ENCODE results near the gene FNBP1.
A peak's percentile ranks its signal among the peaks of the same experiment; 100 is the strongest.

The FNBP1 gene

DNA sequence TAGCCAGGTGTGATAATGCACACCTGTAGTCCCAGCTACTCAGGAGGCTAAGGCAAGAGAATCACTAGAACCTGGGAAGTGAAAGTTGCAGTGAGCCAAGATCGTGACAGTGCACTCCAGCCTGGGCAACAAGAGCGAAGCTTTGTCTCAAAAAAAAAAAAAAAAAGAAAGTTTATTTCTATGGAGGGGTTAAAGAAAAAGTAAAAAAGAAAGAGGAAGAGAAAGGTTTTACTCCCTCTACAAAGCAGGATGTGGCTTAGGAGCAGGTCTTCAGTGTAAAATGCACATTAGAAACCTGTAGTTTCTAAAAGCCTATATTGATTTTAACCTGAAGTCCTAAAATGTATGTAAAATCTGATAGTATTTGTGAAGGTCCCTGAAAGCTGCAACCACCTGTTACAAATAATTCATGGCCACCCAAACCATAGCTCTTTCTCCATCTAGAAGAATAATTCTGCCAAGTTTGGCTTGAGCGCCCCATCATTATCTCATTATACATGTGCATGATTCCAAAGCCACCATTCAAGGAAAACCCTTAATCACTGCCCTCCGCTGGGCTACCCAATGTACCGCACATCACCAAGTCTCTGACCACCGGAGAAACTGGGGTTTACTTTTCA is 3.4 kb downstream of the FNBP1 start:
- FAIRE-seq (no peak), DNase-seq (ENCODE audit: insufficient read length, low spot score) (no peak)
- TF ChIP-seq, protein P1, sequence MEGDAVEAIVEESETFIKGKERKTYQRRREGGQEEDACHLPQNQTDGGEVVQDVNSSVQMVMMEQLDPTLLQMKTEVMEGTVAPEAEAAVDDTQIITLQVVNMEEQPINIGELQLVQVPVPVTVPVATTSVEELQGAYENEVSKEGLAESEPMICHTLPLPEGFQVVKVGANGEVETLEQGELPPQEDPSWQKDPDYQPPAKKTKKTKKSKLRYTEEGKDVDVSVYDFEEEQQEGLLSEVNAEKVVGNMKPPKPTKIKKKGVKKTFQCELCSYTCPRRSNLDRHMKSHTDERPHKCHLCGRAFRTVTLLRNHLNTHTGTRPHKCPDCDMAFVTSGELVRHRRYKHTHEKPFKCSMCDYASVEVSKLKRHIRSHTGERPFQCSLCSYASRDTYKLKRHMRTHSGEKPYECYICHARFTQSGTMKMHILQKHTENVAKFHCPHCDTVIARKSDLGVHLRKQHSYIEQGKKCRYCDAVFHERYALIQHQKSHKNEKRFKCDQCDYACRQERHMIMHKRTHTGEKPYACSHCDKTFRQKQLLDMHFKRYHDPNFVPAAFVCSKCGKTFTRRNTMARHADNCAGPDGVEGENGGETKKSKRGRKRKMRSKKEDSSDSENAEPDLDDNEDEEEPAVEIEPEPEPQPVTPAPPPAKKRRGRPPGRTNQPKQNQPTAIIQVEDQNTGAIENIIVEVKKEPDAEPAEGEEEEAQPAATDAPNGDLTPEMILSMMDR (IDR thresholded peaks at IDR 0.05; ENCODE audit: insufficient read depth, missing control alignments): peak; percentile 7

DNA sequence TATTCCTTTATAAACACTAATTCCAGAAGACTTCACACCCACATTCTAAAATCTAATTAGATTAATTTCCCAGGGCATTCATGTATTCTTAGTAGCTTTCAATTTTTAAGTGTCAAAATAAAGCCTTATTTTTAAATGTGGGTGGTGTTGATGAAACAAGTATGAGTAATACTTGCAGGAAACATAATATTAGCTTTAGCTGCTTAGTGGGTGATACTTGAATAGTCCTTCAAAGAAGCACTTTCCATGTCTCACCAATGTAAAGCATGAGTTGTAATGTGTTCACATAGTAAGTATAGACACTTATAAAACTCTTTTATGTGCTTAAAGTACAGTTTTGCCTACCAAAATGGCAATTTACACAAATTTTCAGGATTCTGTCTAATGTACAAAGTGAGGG is 6.9 kb downstream of the FNBP1 start:
- DNase-seq (ENCODE audit: insufficient read length, low spot score) (no peak), FAIRE-seq (no peak)
- TF ChIP-seq, protein P1 (IDR thresholded peaks at IDR 0.05; ENCODE audit: insufficient read depth, missing control alignments): no peak

DNA sequence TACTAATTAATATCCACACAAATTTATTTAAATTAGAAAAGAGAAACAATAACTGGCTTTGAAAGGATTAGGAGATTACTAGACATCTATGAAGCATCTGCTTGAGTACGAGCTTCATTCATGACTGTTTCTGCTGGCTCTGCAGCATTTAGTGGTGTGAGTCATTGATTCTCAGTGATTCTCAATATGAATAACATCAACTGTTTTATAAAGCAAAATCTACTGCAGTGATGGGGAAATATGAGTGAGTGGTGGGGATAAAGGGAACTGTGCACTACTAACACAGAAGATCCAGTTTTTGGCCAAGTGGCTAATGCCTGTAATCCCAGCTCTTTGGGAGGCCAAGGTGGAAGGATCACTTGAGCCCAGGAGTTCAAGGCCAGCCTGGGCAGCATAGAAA is 8.4 kb downstream of the FNBP1 start:
- DNase-seq (ENCODE audit: insufficient read length, low spot score) (no peak), FAIRE-seq (no peak)
- TF ChIP-seq, protein P1 (IDR thresholded peaks at IDR 0.05; ENCODE audit: insufficient read depth, missing control alignments): no peak

DNA sequence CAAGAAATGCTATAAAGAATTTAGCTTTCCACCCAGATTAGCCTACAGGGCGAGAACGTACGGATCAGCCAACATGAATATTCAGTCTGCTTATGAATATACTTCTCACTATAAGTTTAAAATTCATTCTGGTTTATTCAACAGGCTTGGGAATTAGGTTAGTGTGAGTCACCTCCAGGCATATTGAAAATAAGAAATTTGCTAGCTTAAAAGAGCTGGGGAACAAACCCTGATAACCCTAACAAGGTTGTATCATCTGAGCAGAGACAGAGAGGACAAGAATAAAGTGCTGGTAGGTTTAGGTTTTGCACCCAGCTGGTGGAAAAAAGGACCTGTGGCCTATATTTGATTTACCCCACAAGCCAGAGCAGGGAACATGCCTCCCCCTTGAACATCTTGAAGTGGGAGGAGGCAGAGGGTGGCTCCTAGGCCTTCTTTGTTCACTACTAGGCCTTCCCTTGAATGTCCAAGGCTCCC is 12.3 kb downstream of the FNBP1 start:
- no peak for FAIRE-seq
- DNase-seq (ENCODE audit: insufficient read length, low spot score): no peak
- TF ChIP-seq, protein P1 (IDR thresholded peaks at IDR 0.05; ENCODE audit: insufficient read depth, missing control alignments): no peak

DNA sequence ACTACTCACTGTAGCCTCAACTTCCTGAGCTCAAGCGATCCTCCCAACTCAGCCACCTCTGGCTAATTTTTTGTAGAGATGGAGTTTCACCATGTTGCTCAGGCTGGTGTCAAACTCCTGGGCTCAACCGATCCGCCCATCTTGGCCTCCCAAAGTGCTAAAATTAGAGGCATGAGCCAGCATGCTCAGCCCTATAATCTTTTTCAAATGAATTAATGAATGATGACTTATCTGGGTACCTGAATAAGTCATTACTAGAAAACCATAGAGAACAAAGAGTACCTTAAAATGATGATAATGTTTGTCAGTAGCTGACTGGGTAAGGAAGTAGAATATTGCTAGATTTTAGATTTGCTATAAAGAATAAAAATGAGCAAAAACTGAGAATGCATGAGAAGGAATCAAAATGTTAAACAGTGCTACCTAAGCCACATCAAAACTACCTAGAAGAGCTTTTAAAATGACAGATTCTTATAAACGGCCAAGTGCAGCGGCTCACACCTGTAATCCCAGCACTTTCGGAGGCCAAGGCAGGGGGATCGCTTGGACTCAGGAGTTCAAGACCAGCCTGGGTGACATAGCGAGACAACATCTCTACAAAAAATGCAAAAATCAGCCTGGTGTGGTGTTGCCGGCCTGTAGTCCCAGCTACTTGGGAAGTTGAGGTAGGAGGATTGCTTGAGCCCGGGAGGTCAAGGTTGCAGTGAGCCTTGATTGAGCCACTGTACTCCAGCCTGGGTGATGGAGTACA is 13.6 kb downstream of the FNBP1 start:
- FAIRE-seq (no peak), DNase-seq (ENCODE audit: insufficient read length, low spot score) (no peak)
- TF ChIP-seq, protein P1 (IDR thresholded peaks at IDR 0.05; ENCODE audit: insufficient read depth, missing control alignments): no peak

DNA sequence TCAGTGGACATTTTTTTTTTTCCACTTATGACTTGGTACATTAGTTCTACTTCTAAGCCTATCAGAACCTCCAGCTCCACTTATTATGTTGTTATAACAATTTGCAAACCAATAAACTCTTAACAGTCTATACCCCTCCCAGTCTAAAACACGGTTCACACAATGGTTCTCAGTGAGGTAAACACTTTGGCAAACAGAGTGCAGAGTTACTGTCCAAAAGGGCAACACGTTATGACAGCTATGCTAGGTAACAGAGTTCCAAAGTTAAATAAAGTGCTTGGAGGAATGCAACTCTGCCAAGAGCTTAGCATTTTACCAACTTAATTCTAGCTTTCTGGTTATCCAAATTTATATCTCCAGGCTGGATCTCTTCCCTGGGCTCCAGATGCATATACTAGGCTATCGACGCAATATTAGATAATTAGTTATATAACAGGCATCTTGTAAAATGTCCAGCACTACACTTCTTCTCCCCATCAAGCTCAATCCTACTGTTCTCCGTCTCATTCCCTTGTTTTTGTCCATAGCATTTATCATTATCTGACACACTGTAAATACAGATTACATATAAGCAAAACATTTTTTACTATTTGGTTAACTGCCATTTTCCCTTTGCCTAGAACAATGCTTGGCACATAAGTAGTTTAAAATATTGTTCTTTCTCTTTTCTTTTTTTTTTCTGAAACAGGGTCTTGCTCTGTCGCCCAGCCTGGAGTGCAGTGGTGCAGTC is 14.3 kb downstream of the FNBP1 start:
- no peak for FAIRE-seq
- no peak for DNase-seq (ENCODE audit: insufficient read length, low spot score)
- TF ChIP-seq, protein P1 (IDR thresholded peaks at IDR 0.05; ENCODE audit: insufficient read depth, missing control alignments): no peak

Measured in D721Med (cell line).